Activated naive CD8-positive, alpha-beta T cell treated with anti-CD3 and anti-CD28 coated beads, Interleukin-2, amount 50 U/mL, for 16 hours (primary cell): Measurements from ENCODE around the gene DNAJC27.

Experiments
- DNase-seq: peaks from one replicate; pipeline ENCODE4 v3.0.0-alpha.2; 2020; ENCODE audit warnings: low read depth, low spot score

The DNAJC27 gene

GRCh38 chr2:24970483-24971285 lies 1.1 kb downstream of the DNAJC27 start:
- DNase-seq: no peak

GRCh38 chr2:24969784-24970183 lies 2.0 kb downstream of the DNAJC27 start:
- no peak for DNase-seq

GRCh38 chr2:24961903-24962302 lies 9.9 kb downstream of the DNAJC27 start:
- DNase-seq: no peak

GRCh38 chr2:24959761-24960160 lies 12.0 kb downstream of the DNAJC27 start:
- DNase-seq: no peak

- DNase-seq: no peak
Observed at GRCh38 chr2:24958411-24958935, 13.3 kb downstream of the DNAJC27 start.

DNA sequence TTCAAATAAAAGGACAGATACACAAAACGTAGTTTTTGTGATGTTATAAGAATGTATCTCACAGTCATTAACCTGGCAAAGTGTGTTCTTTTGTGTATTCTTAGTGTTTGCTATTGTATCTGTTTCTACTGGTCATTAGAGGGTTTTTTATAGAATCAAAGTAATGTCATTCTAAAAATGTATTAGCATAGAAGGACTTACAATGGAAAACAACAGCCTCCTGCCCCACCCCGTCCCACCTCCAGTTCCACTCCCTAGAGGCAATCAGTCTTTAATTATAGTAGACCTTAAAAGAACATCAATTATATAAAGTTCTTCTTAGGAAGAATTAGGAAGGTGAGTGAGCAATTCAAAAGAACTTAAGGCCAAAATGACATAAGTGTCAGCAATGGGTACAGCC lies 13.8 kb downstream of the DNAJC27 start:
- DNase-seq: no peak

GRCh38 chr2:24957221-24957620 lies 14.5 kb downstream of the DNAJC27 start:
- DNase-seq: no peak

DNA sequence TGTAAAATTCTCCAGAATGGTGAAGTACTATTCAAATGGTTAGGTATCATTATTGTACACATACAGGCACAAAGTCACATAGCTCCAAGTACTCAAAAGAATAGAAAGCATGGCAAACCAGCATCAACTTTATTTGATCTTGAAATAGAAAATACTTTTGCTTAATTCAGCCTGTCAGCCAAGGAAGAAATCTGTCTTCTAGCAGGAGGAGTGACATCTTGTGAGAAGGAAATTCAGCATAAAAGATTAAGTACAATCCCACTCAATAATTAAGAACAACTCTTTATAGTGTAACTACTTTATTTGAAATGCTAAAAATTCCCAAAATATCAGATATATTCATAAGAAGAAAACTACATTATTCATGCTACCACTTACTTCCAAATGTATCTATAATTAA lies 15.8 kb downstream of the DNAJC27 start:
- no peak for DNase-seq

DNA sequence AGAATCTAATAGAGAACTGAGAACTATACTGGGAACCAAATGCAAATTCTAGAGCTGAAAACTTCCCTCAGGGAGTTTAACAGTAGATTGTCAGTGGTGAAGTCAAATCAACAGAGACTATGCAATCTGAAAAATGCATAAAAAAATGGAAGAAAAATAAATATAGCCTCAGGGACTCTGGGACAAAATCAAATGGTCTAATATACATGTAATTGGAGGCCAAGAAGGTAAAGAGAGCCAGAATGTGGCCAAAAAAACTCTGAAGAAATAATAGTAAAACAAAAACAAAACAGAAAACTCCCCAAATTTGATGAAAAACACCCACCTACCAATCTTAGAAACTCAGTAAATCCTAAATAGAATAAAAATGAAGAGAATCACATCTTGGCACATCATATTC lies 16.5 kb downstream of the DNAJC27 start:
- no peak for DNase-seq

- no peak for DNase-seq
Observed at GRCh38 chr2:24950102-24950501, 21.7 kb downstream of the DNAJC27 start.

- DNase-seq: no peak
Observed at GRCh38 chr2:24948506-24948905, 23.2 kb downstream of the DNAJC27 start.

DNA sequence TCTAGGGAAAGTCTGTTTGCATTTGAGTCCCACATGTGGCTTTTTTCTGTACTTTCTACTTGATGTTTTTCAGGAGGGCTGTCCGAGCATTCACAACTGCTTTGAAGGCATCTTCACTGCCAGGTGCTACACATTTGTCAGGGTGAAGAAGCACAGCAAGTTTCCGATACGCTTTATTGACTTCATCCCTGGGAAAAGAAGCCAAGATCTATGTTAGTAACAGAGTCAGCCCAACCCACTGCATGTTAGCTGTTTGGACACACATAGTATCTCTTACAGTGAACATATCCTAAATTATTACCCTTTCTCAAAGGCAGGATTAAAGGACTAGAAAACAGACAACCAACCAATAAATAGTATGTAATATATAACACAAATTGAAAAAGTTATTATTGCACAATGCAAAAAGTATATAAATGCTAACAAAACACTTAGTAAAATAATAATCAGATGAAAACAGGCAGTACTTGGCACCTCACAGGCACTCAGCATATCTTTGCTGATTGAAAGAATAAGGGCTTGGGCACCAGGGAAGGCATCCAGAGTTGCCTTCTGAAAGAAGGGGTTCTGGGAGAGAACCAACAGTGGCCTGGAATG lies 24.1 kb downstream of the DNAJC27 start:
- DNase-seq: no peak

- DNase-seq: no peak
Observed at GRCh38 chr2:24945907-24946306, 25.8 kb downstream of the DNAJC27 start.

GRCh38 chr2:24943427-24944053 lies 28.2 kb downstream of the DNAJC27 start:
- DNase-seq: no peak

DNA sequence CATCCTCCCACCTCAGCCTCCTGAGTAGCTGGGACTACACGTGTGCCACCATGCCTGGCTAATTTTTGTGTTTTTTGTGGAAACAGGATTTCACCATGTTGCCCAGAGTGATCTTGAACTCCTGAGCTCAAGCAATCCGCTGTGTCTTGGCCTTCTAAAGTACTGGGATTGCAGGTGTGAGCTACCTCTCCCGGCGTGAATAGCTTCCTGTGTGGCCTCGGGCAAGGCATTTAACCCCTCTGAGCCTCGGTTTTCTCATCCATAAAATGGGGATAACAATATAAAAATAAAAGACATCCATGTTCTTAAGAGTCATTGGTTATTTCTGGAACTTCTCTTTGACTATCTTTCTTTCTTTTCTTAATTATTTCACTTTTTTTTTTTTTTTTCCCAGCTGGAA lies 32.4 kb downstream of the DNAJC27 start:
- DNase-seq: no peak

GRCh38 chr2:24937236-24937635 lies 34.5 kb downstream of the DNAJC27 start:
- DNase-seq: no peak

DNA sequence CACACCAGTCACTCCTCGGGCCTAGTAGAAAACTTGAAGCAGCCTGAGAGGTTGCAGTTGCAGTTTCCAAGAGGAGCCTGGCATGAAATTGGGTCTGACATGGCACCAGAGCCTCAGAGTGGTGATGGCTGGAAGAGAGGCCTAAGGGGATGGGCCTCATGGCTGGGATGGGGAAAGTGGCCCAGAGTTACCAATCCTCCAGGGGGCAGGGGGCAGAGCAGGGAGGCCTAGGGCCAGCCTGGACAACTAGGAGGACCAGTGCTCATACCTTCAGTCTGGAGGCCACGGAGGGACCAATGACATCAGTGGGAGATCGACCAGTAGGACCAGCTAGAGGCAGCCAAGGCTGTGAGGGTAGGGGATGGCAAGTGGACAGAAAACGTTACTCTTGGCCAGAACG lies 36.6 kb downstream of the DNAJC27 start:
- no peak for DNase-seq

DNA sequence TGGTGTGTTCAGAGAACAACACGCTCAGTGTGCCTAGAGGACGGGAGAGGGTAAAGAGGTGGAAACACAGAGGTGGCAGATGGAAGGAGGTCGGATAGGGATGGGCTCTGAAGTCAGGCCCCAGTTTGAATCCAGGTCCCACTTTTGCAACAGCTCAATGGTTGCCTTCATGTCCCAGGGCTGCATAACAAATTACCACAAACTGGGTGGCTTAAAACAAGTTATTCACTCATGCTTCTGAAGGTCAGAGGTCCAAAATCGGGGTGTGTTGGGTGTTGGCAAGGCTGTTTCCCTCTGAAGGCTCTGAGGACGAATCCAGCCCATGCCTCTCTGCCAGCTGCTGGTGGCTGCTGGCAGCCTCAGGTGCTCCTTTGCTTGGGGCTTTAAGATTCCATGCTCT lies 39.0 kb downstream of the DNAJC27 start:
- DNase-seq: no peak

GRCh38 chr2:24930768-24931167 lies 41.0 kb downstream of the DNAJC27 start:
- DNase-seq: no peak

GRCh38 chr2:24929230-24929629 lies 42.5 kb downstream of the DNAJC27 start:
- DNase-seq: no peak

DNA sequence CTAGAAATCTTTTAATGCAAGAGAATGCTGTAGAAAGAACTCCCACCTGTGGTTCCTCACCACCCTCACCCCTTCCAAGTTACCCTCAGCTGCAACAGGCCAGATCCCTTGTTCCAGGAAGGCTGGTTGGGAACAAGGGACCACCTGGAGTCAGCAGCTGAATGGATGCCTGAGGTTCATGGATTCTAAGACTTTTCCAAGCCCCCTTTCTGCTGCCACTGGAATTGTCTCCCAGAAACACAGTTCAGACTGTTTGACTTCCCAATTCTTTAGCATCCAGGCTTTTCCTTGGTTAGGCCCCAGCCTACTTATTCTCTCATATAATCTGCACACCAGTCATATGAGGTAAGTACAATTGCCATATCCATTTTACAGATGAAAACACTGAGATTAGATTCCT lies 43.7 kb downstream of the DNAJC27 start:
- no peak for DNase-seq

DNA sequence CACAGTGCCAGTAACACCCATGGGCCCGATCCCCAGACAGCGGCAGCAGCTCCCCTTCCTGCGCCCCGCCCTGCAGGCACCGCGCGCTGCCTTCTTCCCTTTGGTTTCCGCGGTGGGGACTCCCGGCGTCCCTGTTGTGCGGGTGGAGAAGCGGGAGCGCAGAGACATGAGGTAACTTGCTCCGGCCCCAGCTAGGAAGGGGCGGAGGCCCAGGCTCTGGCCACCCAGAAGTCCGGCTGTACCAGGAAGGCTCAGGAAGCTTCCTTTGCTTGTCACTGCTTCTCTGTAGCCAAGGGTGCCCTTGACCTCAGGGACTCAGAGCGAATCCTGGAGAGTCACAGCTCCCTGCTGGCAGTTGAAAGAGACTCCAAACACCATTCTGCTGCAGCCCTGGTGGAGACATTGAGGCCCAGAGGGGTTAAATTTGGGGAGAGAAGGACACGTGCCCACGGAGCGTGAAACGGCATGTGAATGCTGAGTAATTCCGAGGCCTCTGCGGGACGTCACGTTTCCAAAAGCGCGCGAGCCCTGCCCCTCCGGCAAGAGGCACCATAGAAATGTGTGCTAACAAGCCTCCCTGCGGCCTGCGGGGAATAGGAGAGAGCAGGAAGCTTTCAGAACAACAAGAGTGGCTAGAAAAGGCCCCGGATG lies 45.0 kb downstream of the DNAJC27 start:
- no peak for DNase-seq
